Measurements from ENCODE around the gene CENPO. TPM values are rescaled to one million over a fixed set of nuclear protein-coding genes. Genes with fewer than 3 reads are reported as not detected.

The CENPO gene
- total and polyA plus RNA-seq, 5 donors from 2014 or later, result 1.2 to 9.2 (median 3.6) TPM

DNA sequence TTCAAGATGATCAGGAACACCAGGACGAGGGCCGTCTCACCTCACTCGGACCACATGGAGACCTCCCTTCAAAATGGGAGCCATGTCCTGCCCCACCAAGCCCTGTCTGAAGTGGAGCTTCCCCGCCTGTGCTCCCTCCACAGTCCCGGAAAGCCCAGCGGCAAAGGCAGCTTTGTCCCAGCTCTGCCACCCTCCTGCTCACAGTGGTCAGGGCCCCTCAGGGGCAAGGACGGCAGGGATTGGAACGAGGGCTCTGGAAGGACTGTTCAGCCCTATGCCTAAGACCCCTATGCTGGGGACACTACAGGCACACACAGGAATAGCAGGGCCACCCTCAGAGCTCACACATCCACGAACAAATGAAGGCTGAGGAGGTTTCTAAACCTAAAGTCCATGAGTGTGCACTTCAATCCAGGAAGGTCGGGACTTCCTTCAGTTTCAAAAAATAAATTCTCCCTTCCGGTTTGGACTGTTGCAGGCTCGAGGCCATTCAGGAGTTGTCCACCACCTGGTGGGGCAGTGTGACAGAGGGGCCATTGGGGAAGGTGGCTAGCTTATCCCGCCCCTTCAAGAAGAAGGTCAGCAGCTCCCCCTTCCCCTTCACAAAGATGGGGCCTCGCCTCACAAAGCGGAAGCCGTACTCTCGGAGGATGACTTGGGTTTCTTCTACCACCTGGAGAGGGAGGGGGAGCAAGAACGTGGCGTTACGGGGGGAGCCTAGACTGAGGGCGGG is 26.4 kb downstream of the CENPO start:
- Mint-ChIP-seq H3K36me3 (peaks cover 40% of the 10 kb centered on the region), H3K4me3 (no peak overlapping the region), H3K27me3 (no peaks in the 10 kb centered on the region), H3K4me1 (peaks cover 0 to 7% (median 3%) of the 10 kb centered on the region in 4 donors), H3K9me3 (no peaks in the 10 kb centered on the region), H3K27ac (no peak overlapping the region)
- Histone ChIP-seq H3K9me3 (ENCODE audit: control insufficient read depth in 2 of 2, low read length in 2 of 2) (no peaks in the 10 kb centered on the region), H3K4me1 (ENCODE audit: control insufficient read depth, insufficient read depth, low read length, poor library complexity, severe bottlenecking) (no peaks in the 10 kb centered on the region), H3K27me3 (ENCODE audit: control insufficient read depth, insufficient read depth, low read length) (no peaks in the 10 kb centered on the region), H3K4me3 (ENCODE audit: low read depth, low read length) (no peak overlapping the region), H3K27ac (ENCODE audit: insufficient read depth, low read length, poor library complexity, severe bottlenecking) (no peak overlapping the region), H3K36me3 (ENCODE audit: control insufficient read depth, insufficient read depth, low read length) (peaks cover 54% of the 10 kb centered on the region)
- ATAC-seq (ENCODE audit: low read depth in 2 of 2) (no peak), DNase-seq (no peak)

DNA sequence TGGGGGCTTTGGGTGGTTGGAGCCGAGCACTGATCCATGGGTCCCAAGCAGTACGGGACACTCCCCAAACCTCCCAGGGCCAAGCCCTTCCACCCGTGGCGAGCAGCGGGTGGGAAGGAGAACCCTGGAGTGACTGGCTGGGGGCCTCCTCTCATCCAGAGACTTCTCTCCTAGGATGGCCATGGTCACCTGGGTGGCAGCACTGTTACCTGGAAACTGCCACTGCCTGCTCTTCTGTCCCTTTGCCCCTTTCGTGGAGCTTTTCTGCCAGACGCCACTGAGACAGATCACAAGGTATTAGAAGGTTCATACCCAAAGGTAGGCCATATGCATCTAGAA is 26.9 kb downstream of the CENPO start:
- H3K36me3 ChIP-seq (ENCODE audit: control insufficient read depth, insufficient read depth, low read length), result peaks cover 54% of the 10 kb centered on the region
- Mint-ChIP-seq H3K36me3 (peaks cover 40% of the 10 kb centered on the region), H3K27me3 (no peaks in the 10 kb centered on the region), H3K9me3 (no peaks in the 10 kb centered on the region), H3K27ac (no peak overlapping the region), H3K4me3 (no peak overlapping the region), H3K4me1 (peaks cover 0 to 7% (median 3%) of the 10 kb centered on the region in 4 donors)
- DNase-seq (no peak), ATAC-seq (ENCODE audit: low read depth in 2 of 2) (no peak)
- H3K4me1 ChIP-seq (ENCODE audit: control insufficient read depth, insufficient read depth, low read length, poor library complexity, severe bottlenecking), result no peaks in the 10 kb centered on the region
- H3K9me3 ChIP-seq (ENCODE audit: control insufficient read depth in 2 of 2, low read length in 2 of 2), result no peaks in the 10 kb centered on the region
- no peak overlapping the region for H3K27ac ChIP-seq (ENCODE audit: insufficient read depth, low read length, poor library complexity, severe bottlenecking)
- H3K4me3 ChIP-seq (ENCODE audit: low read depth, low read length), result no peak overlapping the region
- H3K27me3 ChIP-seq (ENCODE audit: control insufficient read depth, insufficient read depth, low read length), result no peaks in the 10 kb centered on the region

DNA sequence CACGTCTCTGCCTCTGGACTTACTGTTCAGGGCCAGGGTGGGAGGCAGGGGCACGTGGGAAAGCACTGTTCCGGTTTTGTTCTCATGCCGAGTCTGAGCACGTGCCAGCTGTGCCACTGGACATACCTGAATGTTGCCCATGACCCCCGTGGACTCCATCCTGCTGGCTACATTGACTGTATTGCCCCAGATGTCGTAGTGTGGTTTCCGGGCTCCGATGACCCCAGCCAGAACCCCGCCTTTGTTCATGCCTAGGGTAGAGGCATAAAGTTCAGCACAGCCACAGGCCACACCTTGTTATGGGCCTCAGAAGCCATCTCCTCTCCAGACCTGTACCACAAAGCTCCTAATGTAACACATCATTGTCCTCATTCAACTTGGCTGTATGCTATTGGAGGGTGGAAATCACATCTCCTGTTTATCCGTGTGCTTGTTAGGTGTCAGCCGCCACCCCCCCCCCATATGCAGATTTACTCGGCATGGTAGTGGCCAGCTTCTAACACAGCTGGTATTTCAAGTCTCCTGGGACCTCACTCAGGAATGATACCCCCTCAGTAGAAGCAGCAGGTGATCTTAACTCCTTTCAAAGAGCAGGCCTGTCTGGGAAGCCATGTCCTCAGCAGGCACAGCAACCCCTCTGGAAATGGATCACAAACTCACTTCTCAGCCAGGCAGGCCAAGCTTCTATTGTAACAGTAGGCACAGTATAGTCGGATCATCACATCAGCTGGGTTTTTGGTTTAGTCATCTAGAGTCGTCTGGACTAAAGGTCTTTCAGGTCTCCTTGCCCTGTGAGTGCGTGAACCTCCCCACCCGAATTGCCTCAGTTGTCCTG is 27.6 kb downstream of the CENPO start:
- H3K36me3 ChIP-seq (ENCODE audit: control insufficient read depth, insufficient read depth, low read length), result peaks cover 48% of the 10 kb centered on the region
- Mint-ChIP-seq H3K27me3 (no peaks in the 10 kb centered on the region), H3K36me3 (peaks cover 34% of the 10 kb centered on the region), H3K9me3 (no peaks in the 10 kb centered on the region), H3K27ac (peak overlapping the region in 2 of 3 donors; percentile 62 to 76), H3K4me1 (peaks cover 0 to 11% (median 3%) of the 10 kb centered on the region in 4 donors), H3K4me3 (no peak overlapping the region)
- no peaks in the 10 kb centered on the region for H3K27me3 ChIP-seq (ENCODE audit: control insufficient read depth, insufficient read depth, low read length)
- H3K27ac ChIP-seq (ENCODE audit: insufficient read depth, low read length, poor library complexity, severe bottlenecking), result no peak overlapping the region
- no peaks in the 10 kb centered on the region for H3K9me3 ChIP-seq (ENCODE audit: control insufficient read depth in 2 of 2, low read length in 2 of 2)
- H3K4me1 ChIP-seq (ENCODE audit: control insufficient read depth, insufficient read depth, low read length, poor library complexity, severe bottlenecking), result peaks cover 1% of the 10 kb centered on the region
- DNase-seq (no peak), ATAC-seq (ENCODE audit: low read depth in 2 of 2) (no peak)
- no peak overlapping the region for H3K4me3 ChIP-seq (ENCODE audit: low read depth, low read length)

DNA sequence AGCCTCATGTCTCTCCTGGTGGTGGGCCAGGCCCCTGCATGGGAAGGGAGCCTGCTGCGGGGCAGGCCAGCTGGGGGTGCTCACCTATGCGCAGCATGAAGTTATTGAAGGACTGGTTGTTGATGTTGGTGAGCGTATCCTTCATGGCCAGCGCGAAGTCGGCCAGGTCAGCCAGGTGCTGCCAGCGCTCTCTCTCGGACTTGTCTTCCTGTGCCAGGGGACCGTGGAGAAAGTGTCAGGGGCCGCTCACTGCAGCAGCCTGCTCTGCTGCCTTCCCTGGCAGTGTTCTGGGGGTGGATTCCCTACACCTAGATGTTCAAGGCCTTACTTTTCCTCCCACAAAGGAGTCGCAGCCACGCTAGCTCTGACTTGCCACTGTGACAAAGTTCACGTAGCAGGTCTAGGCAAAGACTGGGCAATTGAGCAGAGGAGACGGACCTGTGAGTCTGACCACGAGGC is 28.2 kb downstream of the CENPO start:
- Mint-ChIP-seq H3K4me1 (peaks cover 0 to 17% (median 7%) of the 10 kb centered on the region in 4 donors), H3K4me3 (no peak overlapping the region), H3K27ac (peak overlapping the region in 2 of 3 donors; percentile 36 to 76), H3K27me3 (no peaks in the 10 kb centered on the region), H3K36me3 (peaks cover 33% of the 10 kb centered on the region), H3K9me3 (no peaks in the 10 kb centered on the region)
- no peak for ATAC-seq (ENCODE audit: low read depth in 2 of 2)
- no peaks in the 10 kb centered on the region for H3K27me3 ChIP-seq (ENCODE audit: control insufficient read depth, insufficient read depth, low read length)
- peaks cover 44% of the 10 kb centered on the region for H3K36me3 ChIP-seq (ENCODE audit: control insufficient read depth, insufficient read depth, low read length)
- no peak overlapping the region for H3K27ac ChIP-seq (ENCODE audit: insufficient read depth, low read length, poor library complexity, severe bottlenecking)
- H3K4me3 ChIP-seq (ENCODE audit: low read depth, low read length), result no peak overlapping the region
- no peaks in the 10 kb centered on the region for H3K9me3 ChIP-seq (ENCODE audit: control insufficient read depth in 2 of 2, low read length in 2 of 2)
- DNase-seq, result no peak
- peaks cover 8% of the 10 kb centered on the region for H3K4me1 ChIP-seq (ENCODE audit: control insufficient read depth, insufficient read depth, low read length, poor library complexity, severe bottlenecking)

DNA sequence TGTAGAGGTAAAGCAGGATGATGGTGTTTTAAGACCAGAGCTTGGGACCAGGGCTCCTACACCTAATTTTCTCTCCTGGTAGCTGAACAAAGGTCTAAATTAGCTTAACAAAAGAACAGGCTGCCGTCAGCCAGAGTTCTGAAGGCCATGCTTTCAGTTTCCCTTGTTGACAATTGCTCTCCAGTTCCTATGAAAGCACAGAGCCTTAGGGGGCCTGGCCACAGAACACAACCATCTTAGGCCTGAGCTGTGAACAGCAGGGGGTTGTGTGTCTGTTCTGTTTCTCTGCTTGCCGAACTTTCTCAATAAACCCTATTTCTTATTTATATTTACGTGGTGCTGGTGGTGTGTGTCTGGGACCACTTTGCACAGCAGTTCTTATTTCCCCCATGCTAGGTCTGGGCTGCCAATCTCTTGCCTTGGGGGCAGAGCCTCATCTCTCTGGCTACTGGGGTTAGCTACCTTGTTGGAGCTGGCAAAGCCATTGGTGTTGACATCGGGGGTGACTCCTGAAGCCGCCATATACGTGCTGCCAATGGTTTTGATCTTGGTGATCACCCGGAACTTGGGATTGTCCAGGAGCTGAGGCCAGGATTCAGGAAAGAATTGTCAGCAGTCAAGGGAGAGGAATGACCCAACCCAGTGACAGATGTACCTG is 29.0 kb downstream of the CENPO start:
- peaks cover 37% of the 10 kb centered on the region for H3K36me3 ChIP-seq (ENCODE audit: control insufficient read depth, insufficient read depth, low read length)
- H3K27ac ChIP-seq (ENCODE audit: insufficient read depth, low read length, poor library complexity, severe bottlenecking), result no peak overlapping the region
- Mint-ChIP-seq H3K27ac (peak overlapping the region in 1 of 3 donors; percentile 66), H3K36me3 (peaks cover 26% of the 10 kb centered on the region), H3K4me3 (no peak overlapping the region), H3K9me3 (no peaks in the 10 kb centered on the region), H3K4me1 (peaks cover 2 to 18% (median 12%) of the 10 kb centered on the region in 4 donors), H3K27me3 (no peaks in the 10 kb centered on the region)
- H3K4me3 ChIP-seq (ENCODE audit: low read depth, low read length), result no peak overlapping the region
- H3K9me3 ChIP-seq (ENCODE audit: control insufficient read depth in 2 of 2, low read length in 2 of 2), result no peaks in the 10 kb centered on the region
- ATAC-seq (ENCODE audit: low read depth in 2 of 2) (no peak), DNase-seq (no peak)
- peaks cover 15% of the 10 kb centered on the region for H3K4me1 ChIP-seq (ENCODE audit: control insufficient read depth, insufficient read depth, low read length, poor library complexity, severe bottlenecking)
- no peaks in the 10 kb centered on the region for H3K27me3 ChIP-seq (ENCODE audit: control insufficient read depth, insufficient read depth, low read length)

DNA sequence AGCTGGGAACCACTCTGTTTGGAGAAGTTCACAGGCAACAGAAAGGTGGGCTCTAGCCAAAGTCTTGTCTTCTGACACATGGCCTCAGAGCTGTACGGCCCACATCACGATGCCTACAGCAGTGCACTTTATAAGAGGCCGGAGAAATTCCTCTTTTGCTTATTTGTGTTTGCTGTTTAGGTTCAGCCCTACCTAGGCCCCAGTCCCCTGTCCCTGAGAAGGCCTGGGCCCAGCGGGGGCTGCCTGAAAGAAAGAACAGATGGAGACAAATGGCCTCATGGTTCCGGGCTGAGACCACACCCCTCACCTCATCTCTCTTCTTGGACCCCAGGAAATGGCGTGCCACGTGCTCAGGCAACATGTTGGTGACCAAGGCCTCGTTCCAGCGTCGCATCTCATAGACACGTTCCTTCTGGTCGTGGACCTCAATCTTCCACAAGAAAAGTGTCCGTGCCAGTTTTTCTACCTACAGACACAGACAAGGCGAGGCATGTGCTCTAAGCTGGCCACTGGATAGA is 30.9 kb downstream of the CENPO start:
- no peak overlapping the region for H3K27ac ChIP-seq (ENCODE audit: insufficient read depth, low read length, poor library complexity, severe bottlenecking)
- Mint-ChIP-seq H3K4me3 (no peak overlapping the region), H3K36me3 (peaks cover 17% of the 10 kb centered on the region), H3K9me3 (no peaks in the 10 kb centered on the region), H3K27me3 (no peaks in the 10 kb centered on the region), H3K4me1 (peaks cover 9 to 25% (median 17%) of the 10 kb centered on the region in 4 donors), H3K27ac (no peak overlapping the region)
- no peaks in the 10 kb centered on the region for H3K27me3 ChIP-seq (ENCODE audit: control insufficient read depth, insufficient read depth, low read length)
- no peak overlapping the region for H3K4me3 ChIP-seq (ENCODE audit: low read depth, low read length)
- DNase-seq, result no peak
- H3K4me1 ChIP-seq (ENCODE audit: control insufficient read depth, insufficient read depth, low read length, poor library complexity, severe bottlenecking), result peaks cover 22% of the 10 kb centered on the region
- no peaks in the 10 kb centered on the region for H3K9me3 ChIP-seq (ENCODE audit: control insufficient read depth in 2 of 2, low read length in 2 of 2)
- no peak for ATAC-seq (ENCODE audit: low read depth in 2 of 2)
- H3K36me3 ChIP-seq (ENCODE audit: control insufficient read depth, insufficient read depth, low read length), result peaks cover 26% of the 10 kb centered on the region

DNA sequence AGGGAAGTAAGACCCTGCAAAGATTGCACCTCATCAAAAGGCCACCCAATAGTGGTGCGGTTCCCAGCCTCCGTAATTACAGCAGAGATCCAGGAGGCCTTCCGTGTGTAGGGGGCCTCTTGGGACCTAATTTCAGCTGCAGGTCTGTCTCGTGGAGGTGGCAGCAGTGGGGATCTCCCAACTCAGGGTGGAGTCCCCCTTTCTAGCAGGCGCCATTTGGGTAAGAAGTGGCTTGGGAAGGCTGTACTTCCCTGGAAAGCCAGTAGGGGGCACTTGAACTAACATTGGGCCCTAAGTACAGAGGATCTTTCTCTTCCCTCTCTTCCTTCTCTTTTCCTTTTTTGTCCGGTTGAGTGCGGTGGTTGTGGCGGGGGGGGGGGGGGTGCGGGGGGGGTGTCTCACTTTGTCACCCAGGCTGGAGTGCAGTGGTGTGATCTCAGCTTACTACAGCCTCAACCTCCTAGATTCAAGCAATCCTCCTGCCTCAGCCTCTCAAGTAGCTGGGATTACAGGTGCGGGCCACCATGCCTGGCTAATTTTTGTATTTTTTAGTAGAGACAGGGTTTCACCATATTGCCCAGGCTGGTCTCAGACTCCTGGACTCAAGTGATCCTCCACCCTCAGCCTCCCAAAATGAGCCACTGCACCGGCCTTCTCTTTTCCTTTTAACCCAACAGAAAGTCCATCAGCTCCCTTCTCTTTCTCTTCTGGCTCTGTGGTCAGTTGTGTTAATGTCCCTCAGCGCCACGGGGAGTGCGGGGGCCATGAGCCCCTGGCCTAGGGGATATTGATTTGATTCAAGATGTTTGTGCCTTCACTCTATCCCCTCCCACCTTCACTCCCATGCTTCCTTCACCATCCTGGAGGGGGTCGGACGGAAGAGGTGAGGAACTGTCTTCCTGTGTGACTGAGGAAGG is 32.0 kb downstream of the CENPO start:
- no peaks in the 10 kb centered on the region for H3K27me3 Mint-ChIP-seq
- ATAC-seq (ENCODE audit: low read depth in 2 of 2), result no peak

More for the DNA sequence above, 32.0 kb downstream of the CENPO start:
- Histone ChIP-seq H3K4me1 (ENCODE audit: control insufficient read depth, insufficient read depth, low read length, poor library complexity, severe bottlenecking) (peaks cover 22% of the 10 kb centered on the region), H3K36me3 (ENCODE audit: control insufficient read depth, insufficient read depth, low read length) (peaks cover 18% of the 10 kb centered on the region), H3K4me3 (ENCODE audit: low read depth, low read length) (no peak overlapping the region), H3K27ac (ENCODE audit: insufficient read depth, low read length, poor library complexity, severe bottlenecking) (no peak overlapping the region), H3K9me3 (ENCODE audit: control insufficient read depth in 2 of 2, low read length in 2 of 2) (no peaks in the 10 kb centered on the region), H3K27me3 (ENCODE audit: control insufficient read depth, insufficient read depth, low read length) (no peaks in the 10 kb centered on the region)
- Mint-ChIP-seq H3K9me3 (no peaks in the 10 kb centered on the region), H3K36me3 (peaks cover 16% of the 10 kb centered on the region), H3K27ac (peak overlapping the region in 2 of 3 donors; percentile 65 to 73), H3K4me3 (peak overlapping the region in 3 of 4 donors; percentile 22 to 77 (median 43)), H3K4me1 (peaks cover 9 to 25% (median 17%) of the 10 kb centered on the region in 4 donors)
- DNase-seq, result peak in 2 of 3 donors; percentile 3 to 58
